ENCODE measurements around the gene SAPCD2. TPM values are rescaled to one million over a fixed set of nuclear protein-coding genes. Genes with fewer than 3 reads are reported as not detected.

The SAPCD2 gene
- total and polyA plus RNA-seq, 9 of the 15 experiments (the other 6 are each of a cell fraction or from before 2014, with no cell fraction given) = 3.4 to 91.8 (median 18.8) TPM

DNA sequence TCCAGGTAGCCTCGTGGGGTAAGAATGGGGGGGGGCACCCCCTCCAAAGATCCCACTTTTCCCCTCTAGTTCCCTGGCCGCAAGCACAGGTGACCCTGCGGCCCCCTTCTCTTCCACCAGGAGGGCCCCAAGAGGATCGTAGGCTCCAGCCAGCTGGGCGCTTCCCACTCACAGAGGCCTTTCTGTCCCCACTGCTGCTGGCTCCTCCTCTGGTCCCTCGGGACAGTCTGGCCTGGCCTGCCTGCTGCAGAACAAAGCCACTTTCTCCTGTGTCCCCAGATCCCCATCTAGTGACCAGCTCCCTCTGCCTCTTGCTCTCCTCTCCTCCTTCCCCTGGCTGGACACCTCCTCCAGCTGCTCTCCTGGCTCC, 534 bp upstream of the SAPCD2 start (continued):
- TF ChIP-seq, protein P1, sequence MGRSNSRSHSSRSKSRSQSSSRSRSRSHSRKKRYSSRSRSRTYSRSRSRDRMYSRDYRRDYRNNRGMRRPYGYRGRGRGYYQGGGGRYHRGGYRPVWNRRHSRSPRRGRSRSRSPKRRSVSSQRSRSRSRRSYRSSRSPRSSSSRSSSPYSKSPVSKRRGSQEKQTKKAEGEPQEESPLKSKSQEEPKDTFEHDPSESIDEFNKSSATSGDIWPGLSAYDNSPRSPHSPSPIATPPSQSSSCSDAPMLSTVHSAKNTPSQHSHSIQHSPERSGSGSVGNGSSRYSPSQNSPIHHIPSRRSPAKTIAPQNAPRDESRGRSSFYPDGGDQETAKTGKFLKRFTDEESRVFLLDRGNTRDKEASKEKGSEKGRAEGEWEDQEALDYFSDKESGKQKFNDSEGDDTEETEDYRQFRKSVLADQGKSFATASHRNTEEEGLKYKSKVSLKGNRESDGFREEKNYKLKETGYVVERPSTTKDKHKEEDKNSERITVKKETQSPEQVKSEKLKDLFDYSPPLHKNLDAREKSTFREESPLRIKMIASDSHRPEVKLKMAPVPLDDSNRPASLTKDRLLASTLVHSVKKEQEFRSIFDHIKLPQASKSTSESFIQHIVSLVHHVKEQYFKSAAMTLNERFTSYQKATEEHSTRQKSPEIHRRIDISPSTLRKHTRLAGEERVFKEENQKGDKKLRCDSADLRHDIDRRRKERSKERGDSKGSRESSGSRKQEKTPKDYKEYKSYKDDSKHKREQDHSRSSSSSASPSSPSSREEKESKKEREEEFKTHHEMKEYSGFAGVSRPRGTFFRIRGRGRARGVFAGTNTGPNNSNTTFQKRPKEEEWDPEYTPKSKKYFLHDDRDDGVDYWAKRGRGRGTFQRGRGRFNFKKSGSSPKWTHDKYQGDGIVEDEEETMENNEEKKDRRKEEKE (IDR thresholded peaks at IDR 0.05; ENCODE audit: borderline replicate concordance in 1 of 2, control insufficient read depth in 1 of 2, low read depth in 2 of 2, low read length in 1 of 2) = no peak
- no peak for TF ChIP-seq ZFP1 (CRISPR knock-in tag; IDR thresholded peaks at IDR 0.05)
- no peak for TF ChIP-seq TCF7L2 (IDR thresholded peaks at IDR 0.05; ENCODE audit: low read depth, low read length)
- TF ChIP-seq ZNF785 (CRISPR knock-in tag; IDR thresholded peaks at IDR 0.05) = no peak
- no peak for TF ChIP-seq PRMT5 (CRISPR knock-in tag; IDR thresholded peaks at IDR 0.05)
- TF ChIP-seq NR2C2 (CRISPR knock-in tag; IDR thresholded peaks at IDR 0.05) = no peak
- peak; percentile 36; the same call in 1 of the 2 replicates for TF ChIP-seq NR2C2 (tag; IDR thresholded peaks at IDR 0.05)
- TF ChIP-seq, protein P2, sequence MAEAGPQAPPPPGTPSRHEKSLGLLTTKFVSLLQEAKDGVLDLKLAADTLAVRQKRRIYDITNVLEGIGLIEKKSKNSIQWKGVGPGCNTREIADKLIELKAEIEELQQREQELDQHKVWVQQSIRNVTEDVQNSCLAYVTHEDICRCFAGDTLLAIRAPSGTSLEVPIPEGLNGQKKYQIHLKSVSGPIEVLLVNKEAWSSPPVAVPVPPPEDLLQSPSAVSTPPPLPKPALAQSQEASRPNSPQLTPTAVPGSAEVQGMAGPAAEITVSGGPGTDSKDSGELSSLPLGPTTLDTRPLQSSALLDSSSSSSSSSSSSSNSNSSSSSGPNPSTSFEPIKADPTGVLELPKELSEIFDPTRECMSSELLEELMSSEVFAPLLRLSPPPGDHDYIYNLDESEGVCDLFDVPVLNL (CRISPR knock-in tag; IDR thresholded peaks at IDR 0.05; ENCODE audit: low read depth) = peak; percentile 58; the same call in 1 of the 2 replicates
- no peak for TF ChIP-seq ELF4 (CRISPR knock-in tag; IDR thresholded peaks at IDR 0.05)
- TF ChIP-seq, protein P3, sequence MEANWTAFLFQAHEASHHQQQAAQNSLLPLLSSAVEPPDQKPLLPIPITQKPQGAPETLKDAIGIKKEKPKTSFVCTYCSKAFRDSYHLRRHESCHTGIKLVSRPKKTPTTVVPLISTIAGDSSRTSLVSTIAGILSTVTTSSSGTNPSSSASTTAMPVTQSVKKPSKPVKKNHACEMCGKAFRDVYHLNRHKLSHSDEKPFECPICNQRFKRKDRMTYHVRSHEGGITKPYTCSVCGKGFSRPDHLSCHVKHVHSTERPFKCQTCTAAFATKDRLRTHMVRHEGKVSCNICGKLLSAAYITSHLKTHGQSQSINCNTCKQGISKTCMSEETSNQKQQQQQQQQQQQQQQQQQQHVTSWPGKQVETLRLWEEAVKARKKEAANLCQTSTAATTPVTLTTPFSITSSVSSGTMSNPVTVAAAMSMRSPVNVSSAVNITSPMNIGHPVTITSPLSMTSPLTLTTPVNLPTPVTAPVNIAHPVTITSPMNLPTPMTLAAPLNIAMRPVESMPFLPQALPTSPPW (CRISPR knock-in tag; IDR thresholded peaks at IDR 0.05) = peak; percentile 45
- 0 out of 2 replicates have a peak, but pooled peaks have one; percentile 30 for TF ChIP-seq SMARCC2 (IDR thresholded peaks at IDR 0.05; ENCODE audit: low read depth)
- TF ChIP-seq ZNF75A (CRISPR knock-in tag; IDR thresholded peaks at IDR 0.05) = no peak
- TF ChIP-seq SETDB1 (IDR thresholded peaks at IDR 0.05; ENCODE audit: low read length) = no peak
- 0 out of 2 replicates have a peak, but pooled peaks have one; percentile 33 for TF ChIP-seq ZNF76 (CRISPR knock-in tag; IDR thresholded peaks at IDR 0.05; ENCODE audit: borderline replicate concordance)
- no peak for TF ChIP-seq FOSL1 (tag; conservative IDR thresholded peaks at IDR 0.05)
- TF ChIP-seq NFATC3 (IDR thresholded peaks at IDR 0.05) = no peak
- no peak for TF ChIP-seq ZNF586 (CRISPR knock-in tag; conservative IDR thresholded peaks at IDR 0.05)
- no peak for TF ChIP-seq TCF15 (CRISPR knock-in tag; IDR thresholded peaks at IDR 0.05)
- no peak for TF ChIP-seq STAT6 (CRISPR knock-in tag; IDR thresholded peaks at IDR 0.05)
- TF ChIP-seq LCOR (CRISPR knock-in tag; IDR thresholded peaks at IDR 0.05) = 0 out of 2 replicates have a peak, but pooled peaks have one; percentile 14
- TF ChIP-seq PTBP1 (IDR thresholded peaks at IDR 0.05; ENCODE audit: low read depth, low read length) = no peak

Data from K562 (cell line).